Lower leg skin (tissue), 3 donors: ENCODE data around the gene CCNT1.

Source experiments
- POLR2A ChIP-seq, 2 donors: fragments of 450-650 bp; IDR thresholded peaks; one replicate each; pipeline ENCODE4 v1.6.1; 2016 to 2017; ENCODE audit warnings: antibody characterized with exemption in 2 of 2, mild to moderate bottlenecking in 1 of 2, moderate library complexity in 1 of 2
- TF ChIP-seq, protein P1 (sequence below), 3 donors: fragments of 450-650 bp; IDR thresholded peaks; one replicate each; pipeline ENCODE4 v1.5.1; 2016; ENCODE audit warnings: antibody characterized with exemption in 3 of 3, mild to moderate bottlenecking in 3 of 3, moderate library complexity in 2 of 3

DNA sequence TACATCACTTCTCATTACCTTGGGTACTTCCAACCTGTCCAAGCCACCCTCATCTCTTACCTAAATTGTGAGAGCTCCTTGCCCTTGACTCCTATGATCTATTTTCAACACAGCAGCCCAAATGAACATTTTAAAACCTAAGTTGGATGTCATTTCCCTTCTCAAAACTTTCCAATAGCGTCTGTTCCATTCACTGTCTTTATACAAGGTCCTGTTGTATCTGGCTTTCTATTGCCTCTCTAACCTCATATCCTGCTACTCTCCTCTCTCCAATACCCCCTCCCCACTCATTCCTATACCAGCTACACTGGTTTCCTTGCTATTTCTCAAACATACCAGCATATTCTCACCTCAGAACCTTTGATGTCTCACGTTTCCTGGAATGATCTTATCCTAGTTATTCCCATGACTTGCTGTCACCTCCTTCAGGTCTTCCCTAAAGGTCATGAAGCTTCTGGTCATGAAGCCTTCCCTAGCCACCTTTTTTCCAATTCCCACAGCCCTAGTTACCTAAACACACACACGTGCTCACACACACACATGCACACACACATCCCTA, 30.4 kb downstream of the CCNT1 start:
- TF ChIP-seq, protein P1, sequence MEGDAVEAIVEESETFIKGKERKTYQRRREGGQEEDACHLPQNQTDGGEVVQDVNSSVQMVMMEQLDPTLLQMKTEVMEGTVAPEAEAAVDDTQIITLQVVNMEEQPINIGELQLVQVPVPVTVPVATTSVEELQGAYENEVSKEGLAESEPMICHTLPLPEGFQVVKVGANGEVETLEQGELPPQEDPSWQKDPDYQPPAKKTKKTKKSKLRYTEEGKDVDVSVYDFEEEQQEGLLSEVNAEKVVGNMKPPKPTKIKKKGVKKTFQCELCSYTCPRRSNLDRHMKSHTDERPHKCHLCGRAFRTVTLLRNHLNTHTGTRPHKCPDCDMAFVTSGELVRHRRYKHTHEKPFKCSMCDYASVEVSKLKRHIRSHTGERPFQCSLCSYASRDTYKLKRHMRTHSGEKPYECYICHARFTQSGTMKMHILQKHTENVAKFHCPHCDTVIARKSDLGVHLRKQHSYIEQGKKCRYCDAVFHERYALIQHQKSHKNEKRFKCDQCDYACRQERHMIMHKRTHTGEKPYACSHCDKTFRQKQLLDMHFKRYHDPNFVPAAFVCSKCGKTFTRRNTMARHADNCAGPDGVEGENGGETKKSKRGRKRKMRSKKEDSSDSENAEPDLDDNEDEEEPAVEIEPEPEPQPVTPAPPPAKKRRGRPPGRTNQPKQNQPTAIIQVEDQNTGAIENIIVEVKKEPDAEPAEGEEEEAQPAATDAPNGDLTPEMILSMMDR (IDR thresholded peaks at IDR 0.05) = no peak
- TF ChIP-seq POLR2A (IDR thresholded peaks at IDR 0.05) = no peak
